Measurements from ENCODE around the gene PRODH.

DNA sequence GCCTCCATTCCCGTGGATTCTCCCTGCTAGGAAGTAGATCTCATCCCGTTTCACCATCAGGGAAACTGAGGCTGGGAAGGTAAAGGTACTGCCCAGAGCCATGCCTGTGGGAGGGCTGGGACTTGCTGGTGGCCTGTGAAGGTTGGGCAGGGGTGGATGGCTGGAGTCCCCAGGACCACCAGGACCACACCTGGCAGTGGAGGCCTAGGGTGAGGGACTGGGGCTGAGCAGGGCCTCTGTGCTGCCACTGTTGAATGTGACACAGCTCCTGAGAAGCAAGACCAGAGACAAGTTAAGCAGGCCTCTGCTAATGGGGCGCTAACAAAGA is 26.2 kb upstream of the PRODH start:
- TF ChIP-seq POLR2A (IDR thresholded peaks at IDR 0.05) = no peak
- TF ChIP-seq, protein P1, sequence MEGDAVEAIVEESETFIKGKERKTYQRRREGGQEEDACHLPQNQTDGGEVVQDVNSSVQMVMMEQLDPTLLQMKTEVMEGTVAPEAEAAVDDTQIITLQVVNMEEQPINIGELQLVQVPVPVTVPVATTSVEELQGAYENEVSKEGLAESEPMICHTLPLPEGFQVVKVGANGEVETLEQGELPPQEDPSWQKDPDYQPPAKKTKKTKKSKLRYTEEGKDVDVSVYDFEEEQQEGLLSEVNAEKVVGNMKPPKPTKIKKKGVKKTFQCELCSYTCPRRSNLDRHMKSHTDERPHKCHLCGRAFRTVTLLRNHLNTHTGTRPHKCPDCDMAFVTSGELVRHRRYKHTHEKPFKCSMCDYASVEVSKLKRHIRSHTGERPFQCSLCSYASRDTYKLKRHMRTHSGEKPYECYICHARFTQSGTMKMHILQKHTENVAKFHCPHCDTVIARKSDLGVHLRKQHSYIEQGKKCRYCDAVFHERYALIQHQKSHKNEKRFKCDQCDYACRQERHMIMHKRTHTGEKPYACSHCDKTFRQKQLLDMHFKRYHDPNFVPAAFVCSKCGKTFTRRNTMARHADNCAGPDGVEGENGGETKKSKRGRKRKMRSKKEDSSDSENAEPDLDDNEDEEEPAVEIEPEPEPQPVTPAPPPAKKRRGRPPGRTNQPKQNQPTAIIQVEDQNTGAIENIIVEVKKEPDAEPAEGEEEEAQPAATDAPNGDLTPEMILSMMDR (IDR thresholded peaks at IDR 0.05) = no peak
